GM19467 (cell line): ENCODE data around the gene GNA15.
"Not testable (repeated sequence)": the region's sequence is repeated elsewhere in the genome, so short reads cannot be mapped to it uniquely, and the experiment has no call there.

Source experiments
- ATAC-seq: cut with Tn5 transposase; IDR thresholded peaks from one replicate; pipeline ENCODE4 v1.9.1; 2021; ENCODE audit warnings: mild to moderate bottlenecking, moderate library complexity; ENCODE audit not compliant: unreplicated experiment

Gene GNA15

DNA sequence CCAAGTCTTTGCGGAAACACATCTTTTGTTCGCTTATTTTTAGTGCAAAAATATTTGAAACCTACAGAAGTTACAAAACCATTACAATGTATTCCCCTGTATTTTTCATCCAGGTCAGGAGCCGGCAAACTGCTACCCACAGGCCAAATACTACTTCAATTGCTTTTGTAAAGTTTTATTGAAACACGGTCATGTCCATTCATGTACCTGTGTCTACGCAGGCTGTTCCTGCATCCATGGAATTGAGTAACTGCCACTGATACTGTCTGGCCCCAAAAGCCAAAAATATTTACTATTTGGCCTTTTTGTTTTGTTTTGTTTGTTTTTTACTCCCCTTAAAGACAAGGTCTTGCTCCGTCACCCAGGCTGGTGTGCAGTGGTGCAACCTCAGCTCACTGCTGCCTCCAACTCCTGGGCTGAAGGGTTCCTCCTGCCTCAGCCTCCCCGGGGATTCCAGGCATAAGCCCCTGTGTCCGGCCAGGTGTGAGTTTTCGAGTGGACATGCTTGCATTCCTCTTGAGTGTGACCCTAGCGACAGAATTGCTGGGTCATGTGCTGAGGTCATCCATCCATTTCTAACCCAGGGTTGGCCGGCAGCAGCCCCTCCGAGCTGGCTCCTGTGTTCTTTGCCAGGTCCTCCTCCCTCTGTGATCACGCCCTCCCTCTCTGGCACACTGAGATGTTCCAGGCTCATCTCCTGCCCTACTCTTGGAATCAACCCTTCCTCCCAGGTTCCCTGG, 31.9 kb downstream of the GNA15 start:
- ATAC-seq, result no peak

DNA sequence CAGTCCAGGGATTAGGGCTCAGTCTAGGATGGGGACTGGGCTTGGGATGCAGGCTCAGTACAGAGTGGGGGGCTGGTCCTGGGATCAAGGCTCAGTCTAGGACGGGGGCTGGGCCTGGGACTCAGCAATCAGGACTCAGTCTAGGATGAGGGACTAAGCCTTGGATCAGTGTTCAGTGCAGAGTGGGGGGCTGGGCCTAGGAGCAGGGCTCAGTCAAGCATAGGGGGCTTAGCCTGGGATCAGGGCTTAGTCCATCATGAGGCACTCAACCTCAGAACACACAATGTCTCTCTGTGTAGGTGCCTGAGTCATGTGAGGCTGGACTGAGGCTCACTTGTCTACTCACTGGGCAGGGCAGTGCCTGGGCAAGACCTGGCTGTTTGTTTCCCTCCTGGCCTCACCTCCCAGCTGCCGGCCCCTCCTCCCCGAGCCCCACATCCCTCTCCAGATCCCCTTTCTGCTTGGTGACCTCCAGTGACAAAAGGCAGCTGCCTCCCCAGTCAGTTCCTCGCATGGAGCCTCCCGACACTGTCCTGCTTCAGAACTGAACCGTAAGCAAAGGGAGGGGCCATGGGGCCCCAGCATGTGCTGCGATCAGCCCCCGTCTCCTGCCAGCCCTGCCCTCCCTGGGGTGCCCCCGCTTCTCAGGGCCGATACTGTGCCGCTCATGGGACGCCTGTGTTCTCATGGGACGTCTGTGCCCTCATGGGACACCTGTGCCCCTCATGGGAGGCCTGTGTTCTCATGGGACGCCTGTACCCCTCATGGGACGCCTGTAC, 36.2 kb downstream of the GNA15 start:
- no peak for ATAC-seq

DNA sequence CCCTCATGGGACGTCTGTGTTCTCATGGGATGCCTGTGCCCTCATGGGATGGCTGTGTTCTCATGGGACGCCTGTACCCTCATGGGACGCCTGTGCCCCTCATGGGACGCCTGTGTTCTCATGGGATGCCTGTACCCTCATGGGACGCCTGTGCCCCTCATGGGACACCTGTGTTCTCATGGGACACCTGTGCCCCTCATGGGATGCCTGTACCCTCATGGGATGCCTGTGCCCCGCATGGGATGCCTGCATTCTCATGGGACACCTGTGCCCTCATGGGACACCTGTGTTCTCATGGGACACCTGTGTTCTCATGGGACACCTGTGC, 36.8 kb downstream of the GNA15 start:
- not testable (repeated sequence) for ATAC-seq

DNA sequence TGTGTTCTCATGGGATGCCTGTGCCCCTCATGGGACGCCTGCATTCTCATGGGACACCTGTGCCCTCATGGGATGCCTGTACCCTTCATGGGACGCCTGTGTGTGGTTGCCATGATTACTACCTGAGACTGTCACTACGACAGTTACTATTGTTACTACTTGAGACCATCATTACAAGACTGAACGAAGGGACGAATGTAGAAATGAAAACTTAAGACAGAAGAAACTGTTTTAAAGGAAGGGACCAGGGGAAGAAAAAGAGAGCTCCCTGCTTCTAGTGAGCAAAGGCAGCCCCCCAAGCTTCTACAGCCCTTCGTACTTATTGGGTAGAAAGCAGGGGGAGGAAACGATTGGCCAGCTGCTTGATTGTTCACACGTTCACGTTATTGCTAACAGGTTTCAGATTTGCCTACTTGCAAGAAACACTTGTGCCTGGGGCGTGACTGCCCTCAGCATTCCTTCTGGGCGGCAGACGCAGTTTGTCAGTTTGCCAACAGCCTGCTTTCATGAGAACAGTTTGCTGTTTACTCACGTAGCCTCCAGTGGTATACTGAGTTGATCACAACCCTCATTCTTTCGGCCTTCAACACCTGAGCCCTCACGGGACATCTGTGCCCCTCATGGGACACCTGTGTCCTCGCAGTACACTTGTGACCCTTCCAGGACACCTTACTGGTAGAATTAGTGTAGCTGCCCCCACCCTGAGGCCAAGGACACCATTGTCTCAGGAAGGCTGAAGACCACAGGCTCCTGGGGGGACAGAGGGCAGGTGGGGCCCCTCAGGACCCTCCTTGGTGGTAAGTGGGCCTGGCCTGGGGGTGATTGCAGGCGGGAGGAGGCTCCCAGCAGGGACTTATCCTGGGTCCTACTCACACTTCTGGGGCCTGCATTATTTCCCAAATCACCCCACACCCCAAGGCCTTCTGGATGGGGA, 40.2 kb downstream of the GNA15 start:
- ATAC-seq, result no peak

DNA sequence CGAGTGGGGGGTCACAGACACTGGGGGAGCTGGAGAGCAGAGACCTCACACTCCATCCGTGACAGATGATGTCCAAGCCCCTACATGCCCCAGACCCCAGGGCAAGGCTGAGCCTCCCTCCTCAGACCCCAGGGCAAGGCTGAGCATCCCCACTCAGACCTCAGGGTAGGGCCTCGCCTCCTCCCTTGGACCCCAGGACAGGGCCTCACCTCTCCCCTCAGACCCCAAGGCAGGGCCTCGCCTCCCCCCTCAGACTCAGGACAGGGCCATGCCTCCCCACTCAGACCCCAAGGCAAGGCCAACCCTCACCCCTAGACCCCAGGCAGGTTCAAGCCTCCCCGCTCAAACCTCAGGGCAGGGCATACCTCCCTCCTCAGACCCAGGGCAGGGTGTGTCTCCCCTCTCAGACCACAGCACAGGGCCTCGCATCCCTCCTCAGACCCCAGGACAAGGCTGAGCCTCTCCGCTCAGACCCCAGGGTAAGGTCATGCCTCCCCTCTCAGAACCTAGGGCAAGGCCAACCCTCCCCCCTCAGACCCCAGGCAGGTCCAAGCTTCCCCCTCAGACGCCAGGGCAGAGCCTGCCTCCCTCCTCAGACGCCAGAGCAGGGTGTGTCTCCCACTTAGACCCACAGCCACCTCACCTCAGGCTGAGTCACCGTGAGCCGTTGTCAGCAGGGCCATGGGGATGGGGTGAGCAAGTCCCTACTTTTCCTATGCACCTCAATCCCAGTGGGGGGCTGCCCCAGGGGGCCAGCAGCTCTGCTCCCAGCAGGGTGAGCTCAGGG, 41.1 kb downstream of the GNA15 start:
- no peak for ATAC-seq

DNA sequence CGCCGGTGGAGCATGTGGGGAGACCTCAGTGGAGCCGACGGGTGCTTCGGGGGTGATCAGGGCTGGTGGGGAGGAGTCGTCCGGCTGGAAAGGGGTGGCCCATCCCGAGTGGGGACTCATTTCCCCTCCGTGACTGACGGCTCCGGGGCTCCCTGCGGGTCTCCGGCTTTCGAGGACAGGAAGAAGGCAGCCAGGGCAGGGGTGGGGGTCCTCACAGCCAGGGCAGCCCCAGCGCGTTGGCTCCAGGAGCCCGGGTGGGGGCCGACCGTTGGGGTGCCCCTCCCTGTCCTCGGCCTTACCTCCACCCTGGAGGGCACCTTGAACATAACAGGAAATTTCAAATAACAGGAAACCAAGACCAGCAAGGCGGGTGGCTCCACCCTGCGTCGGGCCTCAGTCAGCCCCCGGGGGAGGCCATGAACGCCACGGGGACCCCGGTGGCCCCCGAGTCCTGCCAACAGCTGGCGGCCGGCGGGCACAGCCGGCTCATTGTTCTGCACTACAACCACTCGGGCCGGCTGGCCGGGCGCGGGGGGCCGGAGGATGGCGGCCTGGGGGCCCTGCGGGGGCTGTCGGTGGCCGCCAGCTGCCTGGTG, 42.6 kb downstream of the GNA15 start, which contains the start of gene S1PR4:
Gene S1PR4, plus strand, starts transcription at position 393 of the 596 bp plus-strand sequence. Its CDS starts 24 bp downstream, at position 417.
- ATAC-seq, result no peak

DNA sequence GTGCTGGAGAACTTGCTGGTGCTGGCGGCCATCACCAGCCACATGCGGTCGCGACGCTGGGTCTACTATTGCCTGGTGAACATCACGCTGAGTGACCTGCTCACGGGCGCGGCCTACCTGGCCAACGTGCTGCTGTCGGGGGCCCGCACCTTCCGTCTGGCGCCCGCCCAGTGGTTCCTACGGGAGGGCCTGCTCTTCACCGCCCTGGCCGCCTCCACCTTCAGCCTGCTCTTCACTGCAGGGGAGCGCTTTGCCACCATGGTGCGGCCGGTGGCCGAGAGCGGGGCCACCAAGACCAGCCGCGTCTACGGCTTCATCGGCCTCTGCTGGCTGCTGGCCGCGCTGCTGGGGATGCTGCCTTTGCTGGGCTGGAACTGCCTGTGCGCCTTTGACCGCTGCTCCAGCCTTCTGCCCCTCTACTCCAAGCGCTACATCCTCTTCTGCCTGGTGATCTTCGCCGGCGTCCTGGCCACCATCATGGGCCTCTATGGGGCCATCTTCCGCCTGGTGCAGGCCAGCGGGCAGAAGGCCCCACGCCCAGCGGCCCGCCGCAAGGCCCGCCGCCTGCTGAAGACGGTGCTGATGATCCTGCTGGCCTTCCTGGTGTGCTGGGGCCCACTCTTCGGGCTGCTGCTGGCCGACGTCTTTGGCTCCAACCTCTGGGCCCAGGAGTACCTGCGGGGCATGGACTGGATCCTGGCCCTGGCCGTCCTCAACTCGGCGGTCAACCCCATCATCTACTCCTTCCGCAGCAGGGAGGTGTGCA, 43.3 kb downstream of the GNA15 start:
- no peak for ATAC-seq

DNA sequence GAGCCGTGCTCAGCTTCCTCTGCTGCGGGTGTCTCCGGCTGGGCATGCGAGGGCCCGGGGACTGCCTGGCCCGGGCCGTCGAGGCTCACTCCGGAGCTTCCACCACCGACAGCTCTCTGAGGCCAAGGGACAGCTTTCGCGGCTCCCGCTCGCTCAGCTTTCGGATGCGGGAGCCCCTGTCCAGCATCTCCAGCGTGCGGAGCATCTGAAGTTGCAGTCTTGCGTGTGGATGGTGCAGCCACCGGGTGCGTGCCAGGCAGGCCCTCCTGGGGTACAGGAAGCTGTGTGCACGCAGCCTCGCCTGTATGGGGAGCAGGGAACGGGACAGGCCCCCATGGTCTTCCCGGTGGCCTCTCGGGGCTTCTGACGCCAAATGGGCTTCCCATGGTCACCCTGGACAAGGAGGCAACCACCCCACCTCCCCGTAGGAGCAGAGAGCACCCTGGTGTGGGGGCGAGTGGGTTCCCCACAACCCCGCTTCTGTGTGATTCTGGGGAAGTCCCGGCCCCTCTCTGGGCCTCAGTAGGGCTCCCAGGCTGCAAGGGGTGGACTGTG, 44.0 kb downstream of the GNA15 start:
- ATAC-seq, result no peak

DNA sequence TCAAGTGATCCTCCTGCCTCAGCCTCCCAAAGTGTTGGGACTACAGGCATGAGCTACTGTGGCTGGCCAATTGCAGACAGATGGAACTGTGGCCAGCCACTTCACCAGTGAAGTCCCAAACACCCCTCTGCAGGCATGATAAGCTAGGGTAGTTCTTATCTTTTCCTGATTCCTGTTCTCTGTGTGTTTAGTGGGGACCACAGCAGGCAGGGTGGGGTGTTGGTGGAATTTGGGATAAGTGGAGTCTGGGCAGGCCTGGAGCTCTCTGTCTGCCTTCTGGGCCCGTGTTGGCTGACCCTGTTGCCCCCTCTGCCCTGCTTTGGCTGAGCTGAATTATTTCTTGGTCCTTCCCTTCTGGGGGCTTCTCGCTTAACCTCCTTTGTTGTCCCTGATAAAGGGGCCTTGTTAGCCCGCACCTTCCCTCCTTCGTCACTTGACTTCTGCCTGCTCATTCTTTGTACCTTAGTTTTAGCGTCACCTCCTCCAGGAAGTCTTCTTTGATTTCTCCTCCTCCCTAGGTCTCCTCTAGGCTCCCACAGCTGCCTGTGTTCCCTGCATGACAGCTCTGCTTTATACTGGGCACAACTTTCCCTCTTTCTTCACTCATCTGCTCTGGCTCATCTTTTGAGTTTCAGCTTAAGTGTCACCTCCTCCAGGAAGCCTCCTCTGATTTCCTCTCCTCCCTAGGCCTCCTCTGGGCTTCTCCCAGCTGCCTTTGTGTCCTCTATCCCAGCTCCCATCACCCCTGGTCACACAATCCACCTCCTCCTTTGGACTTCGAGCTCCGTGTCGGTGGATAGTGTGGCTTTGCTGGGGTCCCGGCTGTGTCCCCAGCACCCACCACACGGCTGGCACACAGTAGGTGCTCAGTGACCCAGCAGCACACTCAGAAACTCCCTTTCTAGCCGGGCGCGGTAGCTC, 48.1 kb downstream of the GNA15 start:
- no peak for ATAC-seq

DNA sequence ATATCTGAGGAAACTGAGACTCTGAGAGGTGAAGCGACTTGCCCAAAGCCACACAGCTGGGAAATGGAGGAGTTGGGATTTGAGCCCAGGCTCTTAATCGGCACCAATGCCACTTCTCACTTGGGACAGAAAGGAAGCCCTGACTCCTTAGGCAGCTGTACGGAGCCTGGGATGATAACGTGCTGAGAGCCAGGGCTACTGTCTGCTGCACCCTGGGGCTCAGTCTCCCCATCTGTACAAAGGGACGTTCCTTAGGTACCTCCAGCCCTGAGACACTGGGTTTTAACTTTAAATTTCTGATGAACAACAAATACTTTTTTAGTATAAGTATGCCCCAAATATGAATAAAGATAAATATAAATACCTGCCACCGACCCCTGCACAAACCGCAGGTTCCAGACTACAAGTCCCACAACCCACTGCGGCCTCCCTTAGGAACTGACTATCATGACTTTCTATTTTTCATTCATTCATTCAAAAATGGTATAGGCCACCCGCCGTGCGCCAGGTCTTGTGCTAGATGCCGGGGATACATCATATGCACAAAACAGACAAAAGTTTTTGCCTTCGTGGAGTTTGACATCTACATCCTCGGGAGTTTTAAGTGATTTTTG, 49.1 kb downstream of the GNA15 start:
- ATAC-seq, result no peak

DNA sequence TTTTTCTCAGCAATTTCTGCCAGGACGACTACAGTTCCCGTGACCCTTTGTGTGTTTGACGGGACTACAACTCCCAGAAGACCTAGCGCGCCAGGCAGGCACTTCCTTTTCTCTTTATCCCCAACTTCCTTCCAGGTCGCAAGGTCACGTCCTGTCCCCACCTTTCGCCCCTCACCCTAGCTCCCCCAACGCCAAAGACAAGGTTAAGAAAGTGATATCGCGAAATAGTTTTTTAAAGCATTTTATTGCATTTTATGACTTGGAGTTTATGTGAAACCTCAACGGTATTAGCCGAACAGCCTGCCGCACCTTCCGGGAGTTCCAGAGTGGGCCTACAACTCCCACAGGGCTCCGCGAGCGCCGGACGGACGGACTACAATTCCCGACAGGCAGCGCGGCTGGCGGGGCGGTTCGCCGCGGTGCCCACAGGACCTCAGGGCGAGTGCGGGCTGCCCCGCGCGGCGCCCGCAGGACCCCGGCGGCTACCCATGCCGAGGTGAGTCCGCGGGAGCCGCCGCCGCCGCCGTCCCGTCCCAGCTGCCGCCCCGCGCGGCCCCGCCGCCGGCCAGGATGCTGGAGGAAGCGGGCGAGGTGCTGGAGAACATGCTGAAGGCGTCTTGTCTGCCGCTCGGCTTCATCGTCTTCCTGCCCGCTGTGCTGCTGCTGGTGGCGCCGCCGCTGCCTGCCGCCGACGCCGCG, 49.8 kb downstream of the GNA15 start, which contains the start of gene NCLN:
Gene NCLN, plus strand, starts transcription at position 470 of the 699 bp plus-strand sequence. Its CDS starts 101 bp downstream, at position 571.
- peak; percentile 80 for ATAC-seq

DNA sequence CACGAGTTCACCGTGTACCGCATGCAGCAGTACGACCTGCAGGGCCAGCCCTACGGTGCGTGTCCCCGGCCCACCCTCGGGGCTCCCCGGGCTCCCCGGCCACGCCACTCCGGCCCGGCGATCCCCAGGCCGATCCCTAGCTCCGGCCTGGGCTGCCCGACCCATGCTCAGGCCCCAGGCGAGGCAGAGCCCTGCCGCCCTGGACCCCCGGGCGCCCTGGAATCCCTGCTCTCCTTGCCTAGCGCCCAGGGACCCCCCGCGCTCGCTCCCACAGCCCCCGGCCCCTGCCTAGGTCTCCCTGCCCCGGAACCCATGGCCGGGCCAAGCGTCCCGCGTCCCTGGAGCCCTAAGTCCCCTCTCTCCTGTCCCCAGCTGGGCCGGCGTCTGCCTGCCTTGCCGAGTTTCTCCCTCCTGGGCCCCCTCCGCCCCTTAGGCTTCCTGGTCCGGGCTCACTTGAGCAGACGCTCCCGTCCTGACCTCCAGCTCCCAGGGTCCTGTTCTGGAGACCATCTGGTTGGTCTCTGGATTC, 50.4 kb downstream of the GNA15 start:
- ATAC-seq, result peak; percentile 25

DNA sequence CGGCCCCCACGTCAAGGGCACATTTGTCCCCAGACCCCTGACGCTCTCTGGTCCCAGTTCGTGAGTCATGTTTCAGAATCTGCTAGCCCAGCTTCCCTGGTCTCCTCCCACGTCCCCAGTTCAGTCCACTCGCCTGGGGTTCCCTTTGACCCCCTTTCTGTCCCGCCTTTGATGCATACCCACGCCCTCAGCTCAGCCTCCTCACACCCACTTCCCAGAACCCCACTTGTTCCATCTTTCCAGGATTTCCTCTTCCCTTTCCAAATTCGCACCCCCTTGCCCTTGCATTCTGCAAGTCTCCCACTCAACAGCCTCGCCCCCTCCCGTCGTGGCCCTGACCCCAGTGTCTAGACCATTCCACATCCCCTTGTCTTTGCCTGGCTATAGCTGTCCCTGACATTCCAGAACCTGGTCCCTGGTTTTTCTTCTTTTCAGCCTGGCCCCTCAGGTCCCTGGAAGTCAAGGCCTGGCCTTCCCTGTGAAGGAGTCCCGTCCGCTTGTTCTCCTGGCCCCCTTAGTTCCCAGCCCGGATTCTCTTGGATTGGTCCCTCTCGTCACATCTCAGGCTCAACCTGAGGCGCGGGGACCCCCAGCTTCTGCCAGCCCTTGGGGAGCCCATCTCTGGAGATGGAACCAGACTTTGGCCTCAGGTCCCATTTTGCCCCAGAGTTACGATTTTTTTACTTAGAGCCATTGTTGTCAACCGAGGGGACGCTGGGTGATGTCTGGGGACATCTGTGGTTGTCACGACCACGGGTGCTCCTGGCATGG, 51.2 kb downstream of the GNA15 start:
- ATAC-seq, result no peak

DNA sequence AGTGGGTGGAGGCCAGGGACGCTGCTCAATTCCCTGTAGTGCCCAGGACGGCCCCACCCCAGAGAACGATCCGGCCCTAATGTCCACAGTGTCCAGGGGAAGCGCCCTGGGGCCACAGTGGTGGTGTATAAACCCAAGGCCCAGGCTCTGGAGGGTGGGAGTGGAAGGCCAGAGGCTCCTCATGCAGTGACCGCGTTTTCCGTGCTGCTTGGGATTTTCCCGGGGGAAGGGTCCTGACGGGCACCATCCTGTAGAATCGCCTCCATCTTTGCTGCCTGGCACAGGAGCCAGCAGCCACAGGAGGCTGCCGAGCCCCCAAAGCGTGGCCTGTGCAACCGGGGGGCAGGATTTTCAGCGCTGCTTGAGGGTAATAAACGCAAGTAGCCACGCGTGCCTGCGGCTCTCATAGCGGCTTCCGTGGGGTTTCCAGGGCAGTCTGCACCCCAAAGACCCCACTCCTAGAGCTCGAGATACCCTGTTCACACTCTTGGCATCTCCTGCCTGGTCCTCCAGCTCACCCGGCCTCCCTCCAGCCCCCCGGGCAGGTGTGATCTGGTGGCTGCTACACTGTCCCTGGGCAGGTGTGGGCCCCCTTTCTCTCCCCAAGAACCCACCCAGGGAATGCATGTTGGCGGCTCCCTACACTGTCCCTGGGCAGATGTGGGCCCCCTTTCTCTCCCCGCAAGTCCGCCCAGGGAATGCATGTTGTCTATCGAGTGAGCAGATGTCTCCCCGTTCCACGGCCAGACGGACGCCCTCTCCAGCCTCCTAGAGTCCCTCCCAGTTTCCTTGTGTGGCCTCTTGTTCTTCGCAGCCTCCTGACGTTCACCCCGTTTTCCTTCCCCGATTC, 52.1 kb downstream of the GNA15 start:
- no peak for ATAC-seq
